Right atrium auricular region (tissue), 2 donors: Measurements from ENCODE around the gene PYURF. TPM values are rescaled to one million over a fixed set of nuclear protein-coding genes. Genes with fewer than 3 reads are reported as not detected.
"Not testable (repeated sequence)": the region's sequence is repeated elsewhere in the genome, so short reads cannot be mapped to it uniquely, and the experiment has no call there.

ENCODE experiments used
- DNase-seq: peaks from one replicate; pipeline ENCODE4 v3.0.0-alpha.2; 2019; ENCODE audit warnings: low spot score
- H3K27ac ChIP-seq, 2 donors: fragments of 200-600 bp; sonication (generic); 1 replicate in 1 of 2; 2 replicates in 1 of 2; pipeline ENCODE4 v1.5.1; 2016 to 2019
- H3K27me3 ChIP-seq, 2 donors: fragments of 200-600 bp; sonication (generic); one replicate each; pipeline versions ENCODE4 v1.5.1 to v1.6.0; 2017 to 2019
- H3K36me3 ChIP-seq: fragments of 200-600 bp; sonication (generic); one replicate; pipeline ENCODE4 v1.5.1; 2016
- H3K4me1 ChIP-seq, 2 donors: fragments of 200-600 bp; sonication (generic); one replicate each; pipeline versions ENCODE4 v1.5.1 to v1.6.0; 2017 to 2019
- H3K4me3 ChIP-seq, 2 donors: fragments of 200-600 bp; sonication (generic); 1 replicate in 1 of 2; 2 replicates in 1 of 2; pipeline ENCODE4 v1.5.1; 2017 to 2019; ENCODE audit warnings: mild to moderate bottlenecking in 1 of 2, moderate library complexity in 1 of 2
- H3K9me3 ChIP-seq, 2 donors: fragments of 200-600 bp; sonication (generic); one replicate each; pipeline ENCODE4 v1.5.1; 2019
- CTCF ChIP-seq, 2 donors: fragments of 200-600 bp; sonication (generic); IDR thresholded peaks; one replicate each; pipeline ENCODE4 v1.5.1; 2019; ENCODE audit warnings: antibody characterized with exemption in 2 of 2
- total RNA-seq, 2 donors: library from RNA; depleted of rRNA; stranded (reverse); fragments of >200 nt; gene quantifications; one replicate each; pipeline ENCODE4 v1.1.0, GENCODE V29; 2016

PYURF gene, protein sequence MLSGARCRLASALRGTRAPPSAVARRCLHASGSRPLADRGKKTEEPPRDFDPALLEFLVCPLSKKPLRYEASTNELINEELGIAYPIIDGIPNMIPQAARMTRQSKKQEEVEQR
- 10 to 100 TPM; 51.8 to 66.4 TPM for total RNA-seq

GRCh38 chr4:88523325-88524129 lies at the start of gene PYURF:
PYURF (minus strand) TSS chr4:88523776; CDS start chr4:88523700, 76 bp downstream.
- Histone ChIP-seq H3K4me3 (peak within 1 kb of the TSS; percentile 69 to 85), H3K36me3 (peaks cover 14% of the 10 kb centered on the region), H3K27ac (peak within 1 kb of the TSS; percentile 87 to 93), H3K27me3 (no peaks in the 10 kb centered on the region), H3K4me1 (peaks cover 0 to 26% of the 10 kb centered on the region in 2 donors), H3K9me3 (no peaks in the 10 kb centered on the region)
- no peak for TF ChIP-seq CTCF (IDR thresholded peaks at IDR 0.05)
- DNase-seq = peak; percentile 96

DNA sequence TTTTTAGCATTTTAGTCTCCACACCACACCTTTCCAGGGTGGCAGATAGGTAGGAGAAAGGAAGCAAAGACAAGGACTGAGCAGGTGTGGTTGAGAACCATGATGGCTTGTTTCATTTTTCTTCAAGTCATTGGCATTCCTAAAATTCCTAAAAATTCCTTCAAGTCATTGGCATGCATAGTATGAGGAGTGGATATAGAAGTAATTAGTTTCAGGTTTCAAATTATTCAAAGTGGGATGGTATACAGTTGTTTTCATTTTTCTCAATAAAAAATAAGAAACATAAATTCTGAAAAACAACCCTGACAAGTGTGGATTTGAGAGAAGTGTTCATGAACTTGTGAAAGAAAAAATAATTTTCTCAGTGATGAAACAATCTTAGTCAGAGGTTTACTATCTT lies 46.4 kb upstream of the PYURF start:
- Histone ChIP-seq H3K4me1 (peaks cover 0 to 11% of the 10 kb centered on the region in 2 donors), H3K27me3 (no peaks in the 10 kb centered on the region), H3K27ac (no peak overlapping the region), H3K9me3 (no peaks in the 10 kb centered on the region), H3K4me3 (no peak overlapping the region), H3K36me3 (no peaks in the 10 kb centered on the region)
- DNase-seq = no peak
- no peak for TF ChIP-seq CTCF (IDR thresholded peaks at IDR 0.05)

- Histone ChIP-seq H3K4me3 (no peak overlapping the region), H3K27ac (no peak overlapping the region), H3K4me1 (no peaks in the 10 kb centered on the region), H3K9me3 (no peaks in the 10 kb centered on the region), H3K36me3 (no peaks in the 10 kb centered on the region), H3K27me3 (no peaks in the 10 kb centered on the region)
- TF ChIP-seq CTCF (IDR thresholded peaks at IDR 0.05) = no peak
- DNase-seq = no peak
Observed at GRCh38 chr4:88567591-88567990, 44.0 kb upstream of the PYURF start.

DNA sequence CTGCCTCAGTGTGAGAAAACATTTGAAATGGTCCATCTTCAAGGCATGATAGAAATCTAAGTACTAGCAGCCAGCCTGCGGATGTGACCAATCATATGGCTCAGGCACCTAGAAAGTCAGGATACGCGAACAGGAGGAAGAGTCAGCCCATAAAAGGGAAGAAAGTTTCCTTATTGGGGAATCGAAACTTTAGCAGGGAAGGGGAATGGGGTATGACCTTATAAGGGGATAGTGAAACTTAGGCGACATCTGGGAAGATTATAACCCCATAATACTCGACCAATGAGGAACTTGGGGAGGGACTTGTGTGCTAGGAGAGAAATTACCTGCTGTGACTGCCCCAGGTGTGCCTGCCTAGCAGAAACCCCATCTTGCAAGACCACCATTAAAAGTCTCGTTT lies 26.2 kb upstream of the PYURF start:
- H3K27me3 ChIP-seq = no peaks in the 10 kb centered on the region
- H3K9me3 ChIP-seq = no peaks in the 10 kb centered on the region
- H3K4me1 ChIP-seq = no peaks in the 10 kb centered on the region
- no peak overlapping the region for H3K4me3 ChIP-seq
- TF ChIP-seq CTCF (IDR thresholded peaks at IDR 0.05) = no peak
- no peaks in the 10 kb centered on the region for H3K36me3 ChIP-seq
- no peak for DNase-seq
- H3K27ac ChIP-seq = no peak overlapping the region

DNA sequence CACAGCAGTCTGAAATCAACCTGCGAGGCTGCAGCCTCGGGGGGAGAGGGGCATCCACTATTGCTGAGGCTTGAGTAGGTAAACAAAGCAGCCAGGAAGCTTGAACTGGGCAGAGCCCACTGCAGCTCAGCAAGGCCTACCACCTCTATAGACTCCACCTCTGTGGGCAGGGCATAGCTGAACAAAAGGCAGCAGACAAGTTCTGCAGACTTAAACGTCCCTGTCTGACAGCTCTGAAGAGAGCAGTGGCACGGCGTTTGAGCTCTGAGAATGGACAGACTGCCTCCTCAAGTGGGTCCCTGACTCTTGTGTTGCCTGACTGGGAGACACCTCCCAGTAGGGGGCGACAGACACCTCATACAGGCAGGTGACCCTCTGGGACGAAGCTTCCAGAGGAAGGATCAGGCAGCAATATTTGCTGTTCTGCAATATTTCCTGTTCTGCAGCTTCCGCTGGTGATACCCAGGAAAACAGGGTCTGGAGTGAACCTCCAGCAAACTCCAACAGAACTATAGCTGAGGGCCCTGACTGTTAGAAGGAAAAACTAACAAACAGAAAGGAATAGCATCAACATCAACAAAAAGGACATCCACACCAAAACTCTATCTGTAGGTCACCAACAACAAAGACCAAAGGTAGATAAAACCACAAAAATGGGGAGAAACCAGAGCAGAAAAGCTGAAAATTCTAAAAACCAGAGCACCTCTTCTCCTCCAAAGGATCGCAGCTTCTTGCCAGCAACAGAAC lies 15.9 kb upstream of the PYURF start:
- H3K9me3 ChIP-seq, H3K4me3 ChIP-seq, H3K27ac ChIP-seq, H3K36me3 ChIP-seq, H3K27me3 ChIP-seq, H3K4me1 ChIP-seq: not testable (repeated sequence)
- peak; percentile 54 to 77 for TF ChIP-seq CTCF (IDR thresholded peaks at IDR 0.05)
- DNase-seq = peak; percentile 76
